Endothelial cell of umbilical vein (primary cell): ENCODE results near the gene PLG. TPM values are rescaled to one million over a fixed set of nuclear protein-coding genes. Genes with fewer than 3 reads are reported as not detected.

Experiments used
- BruUV-seq: library from RNA; stranded (reverse); fragments of 400-500 nt; replicated peaks from 2 replicates; lab custom pipeline; 2021; lab: Mats Ljungman, UMichigan
- CTCF ChIA-PET: fragments of 300-600, 350-600 bp; sonication (Branson Sonifier 250); formaldehyde crosslinking; loops from one replicate; lab custom pipeline; 2021; ENCODE audit warnings: antibody characterized with exemption, inconsistent platforms; lab: Charles Lee
- POLR2A ChIA-PET: fragments of 300-600, 350-600 bp; sonication (Branson Sonifier 250); formaldehyde crosslinking; loops from one replicate; lab custom pipeline; 2021; ENCODE audit warnings: antibody characterized with exemption, inconsistent platforms; lab: Charles Lee
- DNase-seq: peaks from one replicate; pipeline ENCODE4 v3.0.0-alpha.2; 2011; ENCODE audit warnings: low read depth, low spot score
- FAIRE-seq: peaks from 2 replicates; lab custom pipeline; 2011; peaks lifted over from hg19 to GRCh38; lab: Jason Lieb, UNC
- H2AFZ ChIP-seq: 2 replicates; pipeline ENCODE4 v1.6.0; 2012; ENCODE audit warnings: low read depth, low read length, control low read depth, inconsistent platforms
- H3K27ac ChIP-seq: 2 replicates; pipeline ENCODE4 v1.5.1; 2011; ENCODE audit warnings: low read depth, mild to moderate bottlenecking, control low read depth, low read length, moderate library complexity; ENCODE audit not compliant: insufficient read depth
- H3K27me3 ChIP-seq, 2 experiments: 2 replicates each; pipeline versions ENCODE4 v1.6.0 to v1.6.1; 2011; ENCODE audit warnings: low read length in 2 of 2, mixed read lengths in 1 of 2; ENCODE audit not compliant: control insufficient read depth in 2 of 2, insufficient read depth in 2 of 2
- H3K36me3 ChIP-seq, 2 experiments: 2 replicates in 1 of 2; 3 replicates in 1 of 2; pipeline ENCODE4 v1.5.1; 2011; ENCODE audit warnings: low read length in 2 of 2, mild to moderate bottlenecking in 1 of 2, moderate library complexity in 1 of 2; ENCODE audit not compliant: control insufficient read depth in 2 of 2, insufficient read depth in 2 of 2; ENCODE audit errors: extremely low read depth in 1 of 2
- H3K4me1 ChIP-seq: 3 replicates; pipeline ENCODE4 v1.5.1; 2011; ENCODE audit warnings: mild to moderate bottlenecking, low read length; ENCODE audit not compliant: control insufficient read depth, insufficient read depth; ENCODE audit errors: extremely low read depth
- H3K4me2 ChIP-seq: 2 replicates; pipeline ENCODE4 v1.6.1; 2011; ENCODE audit warnings: low read length, control low read depth, mixed read lengths; ENCODE audit not compliant: insufficient read depth
- H3K4me3 ChIP-seq, 3 experiments: fragments of 200-600 bp in 1 of 3; sonication (generic), shearing (Covaris generic) in 1 of 3; replicated peaks in 1 of 3; 2 replicates each; pipeline ENCODE4 v1.5.1; 2011 to 2016; ENCODE audit warnings: control low read depth in 3 of 3, low read length in 3 of 3, mild to moderate bottlenecking in 2 of 3, inconsistent platforms in 1 of 3, low read depth in 1 of 3, moderate library complexity in 1 of 3; ENCODE audit not compliant: insufficient read depth in 1 of 3
- H3K79me2 ChIP-seq: 2 replicates; pipeline ENCODE4 v1.6.0; 2012; ENCODE audit warnings: low read length, inconsistent platforms; ENCODE audit not compliant: control insufficient read depth, insufficient read depth
- H3K9ac ChIP-seq: replicated peaks from 2 replicates; pipeline ENCODE3; 2011; ENCODE audit warnings: low read length, control low read depth; ENCODE audit not compliant: insufficient read depth; ENCODE audit errors: extremely low read depth
- H3K9me1 ChIP-seq: replicated peaks from 3 replicates; pipeline ENCODE4 v1.6.0; 2011; ENCODE audit warnings: mild to moderate bottlenecking, low read length; ENCODE audit not compliant: control insufficient read depth, insufficient read depth; ENCODE audit errors: extremely low read depth
- H3K9me3 ChIP-seq: replicated peaks from 2 replicates; pipeline ENCODE4 v1.5.1; 2012; ENCODE audit warnings: low read length, inconsistent platforms; ENCODE audit not compliant: control insufficient read depth, insufficient read depth
- H4K20me1 ChIP-seq: replicated peaks from 2 replicates; pipeline ENCODE3; 2011; ENCODE audit warnings: mild to moderate bottlenecking, low read length; ENCODE audit not compliant: control insufficient read depth, insufficient read depth; ENCODE audit errors: extremely low read depth
- CTCF ChIP-seq, 2 donors: IDR thresholded peaks; 1 replicate in 1 of 2; 2 replicates in 1 of 2; pipeline ENCODE4 v1.5.1; 2011; ENCODE audit warnings: low read length in 2 of 2, mild to moderate bottlenecking in 2 of 2, moderate library complexity in 2 of 2, control low read depth in 1 of 2, inconsistent platforms in 1 of 2, low read depth in 1 of 2; ENCODE audit not compliant: insufficient read depth in 1 of 2; ENCODE audit errors: extremely low read depth in 1 of 2
- EZH2 ChIP-seq: IDR thresholded peaks from 2 replicates; pipeline ENCODE4 v1.6.1; 2012; ENCODE audit warnings: borderline replicate concordance, low read depth, mild to moderate bottlenecking, moderate library complexity, low read length, inconsistent platforms; ENCODE audit not compliant: severe bottlenecking
- FOS ChIP-seq: IDR thresholded peaks from 2 replicates; pipeline ENCODE4 v1.6.1; 2011; ENCODE audit warnings: mild to moderate bottlenecking, low read length, moderate library complexity, borderline replicate concordance; ENCODE audit not compliant: insufficient read depth
- GATA2 ChIP-seq: IDR thresholded peaks from 2 replicates; pipeline ENCODE4 v1.7.0; 2011; ENCODE audit warnings: low read depth, mild to moderate bottlenecking, moderate library complexity, mixed read lengths, low read length; ENCODE audit not compliant: insufficient read length, insufficient read depth
- JUN ChIP-seq: IDR thresholded peaks from 2 replicates; pipeline ENCODE4 v1.6.1; 2011; ENCODE audit warnings: borderline replicate concordance, low read depth; ENCODE audit not compliant: insufficient read length, insufficient read depth
- MAX ChIP-seq: IDR thresholded peaks from 2 replicates; pipeline ENCODE4 v1.6.1; 2011; ENCODE audit not compliant: insufficient read depth, insufficient read length
- MYC ChIP-seq: IDR thresholded peaks from one replicate; pipeline ENCODE4 v1.6.1; 2011; ENCODE audit warnings: mild to moderate bottlenecking, low read depth, low read length
- POLR2A ChIP-seq: IDR thresholded peaks from 2 replicates; pipeline ENCODE4 v1.6.1; 2012; ENCODE audit warnings: low read depth, mild to moderate bottlenecking, control low read depth, low read length
- POLR2AphosphoS5 ChIP-seq: IDR thresholded peaks from 2 replicates; pipeline ENCODE4 v1.6.1; 2012; ENCODE audit warnings: low read depth, mild to moderate bottlenecking, control low read depth, low read length, moderate library complexity; ENCODE audit not compliant: insufficient read depth
- dilution Hi-C: fragments of 300-500 bp; cut with MboI; formaldehyde crosslinking; loops from one replicate; pipeline ENCODE4 v1.15.0; 2019; ENCODE audit warnings: low sequenced_read_pairs; ENCODE audit not compliant: extremely low pct_ligation_motif_present
- intact Hi-C: fragments of 100-400 bp; cut with micrococcal nuclease; formaldehyde crosslinking; loops from one replicate; pipeline ENCODE4 v1.10.0; 2022
- polyA plus RNA-seq, 4 experiments: library from polyadenylated mRNA; depleted of rRNA in 3 of 4; stranded (reverse) in 3 of 4; unstranded in 1 of 4; fragments of >200 nt; gene quantifications; 2 replicates each; pipeline versions ENCODE4 v1.2.1 to v1.2.3, GENCODE V29; 2011 to 2012; ENCODE audit warnings: missing spikeins in 1 of 4
- total RNA-seq: library from RNA; stranded (reverse); gene quantifications from 2 replicates; pipeline ENCODE4 v1.2.3, GENCODE V29; 2021

PLG gene
- total and polyA plus RNA-seq, 2 donors (not counting 3 experiments of a cell fraction or from before 2014, with no cell fraction given), result not detected

GRCh38 chr6:160756021-160756420, 54.0 kb downstream of the PLG start:
- no peak for FAIRE-seq
- TF ChIP-seq FOS (no peak), CTCF (IDR thresholded peaks at IDR 0.05; ENCODE audit: extremely low read depth in 1 of 2, insufficient read depth in 1 of 2, low read depth in 1 of 2, low read length in 2 of 2) (no peak), POLR2AphosphoS5 (no peak), JUN (no peak), GATA2 (no peak), MAX (no peak), EZH2 (no peak), MYC (no peak), POLR2A (no peak)
- Histone ChIP-seq H3K9me1 (no peaks in the 10 kb centered on the region), H3K27me3 (no peaks in the 10 kb centered on the region), H3K36me3 (no peaks in the 10 kb centered on the region), H3K9ac (no peak overlapping the region), H3K4me3 (no peak overlapping the region), H4K20me1 (no peaks in the 10 kb centered on the region), H3K4me1 (no peaks in the 10 kb centered on the region), H3K27ac (no peak overlapping the region), H2AFZ (no peak overlapping the region), H3K4me2 (no peak overlapping the region), H3K79me2 (no peaks in the 10 kb centered on the region), H3K9me3 (no peaks in the 10 kb centered on the region)
- DNase-seq, result no peak
- CTCF ChIA-PET, result no interaction called here
- BruUV-seq, result no TSS peak
- intact Hi-C loops, result no loop called here
- POLR2A ChIA-PET, result no interaction called here
- dilution Hi-C loops, result no loop called here
